Measurements from ENCODE around the gene RCL1.
"Not testable (repeated sequence)": the region's sequence is repeated elsewhere in the genome, so short reads cannot be mapped to it uniquely, and the experiment has no call there.

GRCh38 chr9:4899853-4900252 is 107.1 kb downstream of the RCL1 start:
- not testable (repeated sequence) for TF ChIP-seq FOXM1 (IDR thresholded peaks at IDR 0.05; ENCODE audit: low read depth); EP300 (IDR thresholded peaks at IDR 0.05; ENCODE audit: borderline replicate concordance in 1 of 2, low read depth in 1 of 2, low read length in 1 of 2); CTCF (IDR thresholded peaks at IDR 0.05); EZH2phosphoT487 (IDR thresholded peaks at IDR 0.05; ENCODE audit: borderline replicate concordance, low read depth); SMC3 (IDR thresholded peaks at IDR 0.05; ENCODE audit: low read depth, low read length); JUND (IDR thresholded peaks at IDR 0.05); GATA2 (CRISPR knock-in tag; IDR thresholded peaks at IDR 0.05); TEAD4 (IDR thresholded peaks at IDR 0.05; ENCODE audit: borderline replicate concordance, insufficient read depth); PBX3 (IDR thresholded peaks at IDR 0.05); TAF1 (IDR thresholded peaks at IDR 0.05; ENCODE audit: borderline replicate concordance, low read depth, low read length); NFIC (IDR thresholded peaks at IDR 0.05; ENCODE audit: borderline replicate concordance)
